GM12878 (cell line): ENCODE measurements around the gene EHBP1. TPM values are rescaled to one million over a fixed set of nuclear protein-coding genes. Genes with fewer than 3 reads are reported as not detected.

Source experiments
- CEBPB ChIP-seq, 2 experiments: fragments of 150-350 bp in 1 of 2; IDR thresholded peaks; 2 replicates each; pipeline ENCODE4 v1.6.1; 2012 to 2014; ENCODE audit warnings: low read depth in 2 of 2, low read length in 2 of 2, borderline replicate concordance in 1 of 2, inconsistent platforms in 1 of 2
- CHD4 ChIP-seq: fragments of 200-600 bp; sonication (generic); IDR thresholded peaks from 2 replicates; pipeline ENCODE4 v1.6.1; 2016; ENCODE audit warnings: mild to moderate bottlenecking
- E4F1 ChIP-seq: fragments of 450-650 bp; IDR thresholded peaks from 2 replicates; pipeline ENCODE4 v1.6.1; 2018; ENCODE audit warnings: borderline replicate concordance, mild to moderate bottlenecking; ENCODE audit not compliant: partially characterized antibody
- EED ChIP-seq: sonication (generic); IDR thresholded peaks from 2 replicates; pipeline ENCODE4 v1.6.1; 2016; ENCODE audit warnings: antibody characterized with exemption, low read depth
- JUND ChIP-seq: IDR thresholded peaks from 2 replicates; pipeline ENCODE4 v1.6.1; 2012; ENCODE audit warnings: low read depth, mild to moderate bottlenecking, low read length, improper control_type of control experiment, moderate library complexity
- LARP7 ChIP-seq: fragments of 450-650 bp; IDR thresholded peaks from 2 replicates; pipeline ENCODE4 v1.6.1; 2017; ENCODE audit warnings: mild to moderate bottlenecking
- MYC ChIP-seq: IDR thresholded peaks from 2 replicates; pipeline ENCODE4 v1.6.1; 2011; ENCODE audit warnings: mild to moderate bottlenecking, low read length, moderate library complexity, inconsistent platforms; ENCODE audit not compliant: insufficient read depth, insufficient replicate concordance, insufficient read length, severe bottlenecking
- NBN ChIP-seq: fragments of 450-650 bp; IDR thresholded peaks from 2 replicates; pipeline ENCODE4 v1.6.1; 2016
- NFIC ChIP-seq: IDR thresholded peaks from 2 replicates; pipeline ENCODE4 v1.6.1; 2012; ENCODE audit warnings: low read depth, mild to moderate bottlenecking, inconsistent platforms, low read length, moderate library complexity
- POU2F2 ChIP-seq: IDR thresholded peaks from 3 replicates; pipeline ENCODE4 v1.6.1; 2011; ENCODE audit warnings: low read depth, mild to moderate bottlenecking, low read length, borderline replicate concordance
- RAD51 ChIP-seq: fragments of 450-650 bp; IDR thresholded peaks from 2 replicates; pipeline ENCODE4 v1.6.1; 2016; ENCODE audit warnings: moderate library complexity, mild to moderate bottlenecking, inconsistent platforms
- RFX5 ChIP-seq: IDR thresholded peaks from 2 replicates; pipeline ENCODE4 v1.6.1; 2011; ENCODE audit warnings: low read depth, low read length, improper control_type of control experiment
- STAT1 ChIP-seq: fragments of 450-650 bp; conservative IDR thresholded peaks from 2 replicates; pipeline ENCODE4 v1.6.1; 2014; ENCODE audit warnings: antibody characterized with exemption, mild to moderate bottlenecking
- ZBTB11 ChIP-seq: fragments of 450-650 bp; formaldehyde crosslinking; IDR thresholded peaks from 2 replicates; pipeline ENCODE4 v1.5.0; 2022; ENCODE audit warnings: mild to moderate bottlenecking, missing genetic modification characterization
- polyA plus RNA-seq, 11 experiments: library from polyadenylated mRNA; depleted of rRNA in 4 of 11; unstranded in 6 of 11; stranded (reverse) in 5 of 11; fragments of >200 nt; fragmentation: Nextera tagmentation in 4 of 11; fragmentation: Illumina TruSeq in 1 of 11; extraction: Ambion mirVana in 4 of 11; extraction: Trizol in 1 of 11; gene quantifications; 1 replicate in 1 of 11; 2 replicates in 10 of 11; pipeline versions ENCODE4 v1.2.1 to v1.2.3, GENCODE V29; 2011 to 2016; ENCODE audit warnings: inconsistent platforms in 2 of 11, missing spikeins in 2 of 11, low read depth in 1 of 11
- total RNA-seq, 4 experiments: library from RNA; depleted of rRNA in 3 of 4; stranded (reverse); fragments of >200 nt in 3 of 4; fragmentation: Illumina TruSeq in 1 of 4; extraction: Trizol in 1 of 4; gene quantifications; 2 replicates each; pipeline versions ENCODE4 v1.2.1 to v1.2.3, GENCODE V29; 2013 to 2021
- TF ChIP-seq, protein P1 (sequence below): IDR thresholded peaks from 2 replicates; pipeline ENCODE4 v1.6.1; 2011; ENCODE audit warnings: borderline replicate concordance, low read depth, mild to moderate bottlenecking, moderate library complexity, mixed read lengths, low read length; ENCODE audit not compliant: insufficient read depth; ENCODE audit errors: extremely low read length
- TF ChIP-seq, protein P2 (sequence below): IDR thresholded peaks from 2 replicates; pipeline ENCODE4 v1.6.1; 2012; ENCODE audit warnings: improper control_type of control experiment, low read depth, low read length; ENCODE audit not compliant: insufficient replicate concordance

The EHBP1 gene
- total and polyA plus RNA-seq, 10 of the 15 experiments (the other 5 are each of a cell fraction or from before 2014, with no cell fraction given) = 5.7 to 26.1 (median 13.6) TPM

DNA sequence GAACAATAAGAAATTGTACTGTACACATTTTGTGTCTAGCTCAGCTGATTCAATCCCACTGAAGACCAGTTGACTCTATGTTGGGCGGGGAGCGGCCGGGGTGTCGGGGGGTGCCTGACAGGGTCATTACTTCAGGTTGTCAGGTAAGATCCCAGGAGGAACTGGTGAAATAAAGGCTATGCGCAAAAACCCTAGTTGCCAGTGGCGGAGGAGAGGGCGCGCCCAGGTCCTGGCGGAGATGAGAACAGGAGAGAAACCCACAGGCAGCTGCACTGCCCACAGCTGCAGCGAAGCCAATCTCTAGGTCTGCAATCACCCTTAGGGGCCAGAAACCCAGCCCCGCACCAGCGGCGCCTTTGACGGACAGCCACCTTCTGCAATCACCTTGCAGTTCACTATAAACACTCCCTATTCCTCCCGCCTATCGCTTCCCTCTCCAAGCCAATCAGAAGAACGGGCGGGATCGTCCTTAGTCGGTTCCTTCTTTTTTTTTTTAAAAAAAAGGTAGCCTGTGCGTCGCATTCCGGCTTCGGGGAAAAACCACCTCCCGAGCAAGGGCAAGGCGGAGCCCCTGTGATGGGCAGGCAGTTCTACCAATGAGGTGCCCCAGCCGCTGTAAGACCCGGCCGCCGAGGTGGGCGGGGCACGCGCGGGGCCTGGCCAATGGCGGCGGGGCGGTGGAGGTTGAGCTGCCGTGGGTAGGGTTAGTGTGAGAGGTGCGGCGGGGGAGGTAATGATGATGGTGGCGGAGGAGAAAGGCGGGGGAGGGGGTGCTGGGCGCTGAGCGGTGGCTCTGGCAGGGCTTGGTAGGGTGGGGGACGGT, at the start of gene EHBP1 (continued):
- TF ChIP-seq, protein P1, sequence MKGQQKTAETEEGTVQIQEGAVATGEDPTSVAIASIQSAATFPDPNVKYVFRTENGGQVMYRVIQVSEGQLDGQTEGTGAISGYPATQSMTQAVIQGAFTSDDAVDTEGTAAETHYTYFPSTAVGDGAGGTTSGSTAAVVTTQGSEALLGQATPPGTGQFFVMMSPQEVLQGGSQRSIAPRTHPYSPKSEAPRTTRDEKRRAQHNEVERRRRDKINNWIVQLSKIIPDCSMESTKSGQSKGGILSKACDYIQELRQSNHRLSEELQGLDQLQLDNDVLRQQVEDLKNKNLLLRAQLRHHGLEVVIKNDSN = peak; percentile 67
- TF ChIP-seq STAT1 (no peak), RAD51 (0 out of 2 replicates have a peak, but pooled peaks have one; percentile 18), CHD4 (no peak), NBN (peak; percentile 62), POU2F2 (no peak), E4F1 (no peak), MYC (no peak), JUND (no peak), ZBTB11 (no peak), LARP7 (no peak), RFX5 (no peak), EED (peak; percentile 77), NFIC (no peak), CEBPB (IDR thresholded peaks at IDR 0.05; ENCODE audit: borderline replicate concordance in 1 of 2, low read depth in 2 of 2, low read length in 2 of 2) (no peak)
- TF ChIP-seq, protein P2, sequence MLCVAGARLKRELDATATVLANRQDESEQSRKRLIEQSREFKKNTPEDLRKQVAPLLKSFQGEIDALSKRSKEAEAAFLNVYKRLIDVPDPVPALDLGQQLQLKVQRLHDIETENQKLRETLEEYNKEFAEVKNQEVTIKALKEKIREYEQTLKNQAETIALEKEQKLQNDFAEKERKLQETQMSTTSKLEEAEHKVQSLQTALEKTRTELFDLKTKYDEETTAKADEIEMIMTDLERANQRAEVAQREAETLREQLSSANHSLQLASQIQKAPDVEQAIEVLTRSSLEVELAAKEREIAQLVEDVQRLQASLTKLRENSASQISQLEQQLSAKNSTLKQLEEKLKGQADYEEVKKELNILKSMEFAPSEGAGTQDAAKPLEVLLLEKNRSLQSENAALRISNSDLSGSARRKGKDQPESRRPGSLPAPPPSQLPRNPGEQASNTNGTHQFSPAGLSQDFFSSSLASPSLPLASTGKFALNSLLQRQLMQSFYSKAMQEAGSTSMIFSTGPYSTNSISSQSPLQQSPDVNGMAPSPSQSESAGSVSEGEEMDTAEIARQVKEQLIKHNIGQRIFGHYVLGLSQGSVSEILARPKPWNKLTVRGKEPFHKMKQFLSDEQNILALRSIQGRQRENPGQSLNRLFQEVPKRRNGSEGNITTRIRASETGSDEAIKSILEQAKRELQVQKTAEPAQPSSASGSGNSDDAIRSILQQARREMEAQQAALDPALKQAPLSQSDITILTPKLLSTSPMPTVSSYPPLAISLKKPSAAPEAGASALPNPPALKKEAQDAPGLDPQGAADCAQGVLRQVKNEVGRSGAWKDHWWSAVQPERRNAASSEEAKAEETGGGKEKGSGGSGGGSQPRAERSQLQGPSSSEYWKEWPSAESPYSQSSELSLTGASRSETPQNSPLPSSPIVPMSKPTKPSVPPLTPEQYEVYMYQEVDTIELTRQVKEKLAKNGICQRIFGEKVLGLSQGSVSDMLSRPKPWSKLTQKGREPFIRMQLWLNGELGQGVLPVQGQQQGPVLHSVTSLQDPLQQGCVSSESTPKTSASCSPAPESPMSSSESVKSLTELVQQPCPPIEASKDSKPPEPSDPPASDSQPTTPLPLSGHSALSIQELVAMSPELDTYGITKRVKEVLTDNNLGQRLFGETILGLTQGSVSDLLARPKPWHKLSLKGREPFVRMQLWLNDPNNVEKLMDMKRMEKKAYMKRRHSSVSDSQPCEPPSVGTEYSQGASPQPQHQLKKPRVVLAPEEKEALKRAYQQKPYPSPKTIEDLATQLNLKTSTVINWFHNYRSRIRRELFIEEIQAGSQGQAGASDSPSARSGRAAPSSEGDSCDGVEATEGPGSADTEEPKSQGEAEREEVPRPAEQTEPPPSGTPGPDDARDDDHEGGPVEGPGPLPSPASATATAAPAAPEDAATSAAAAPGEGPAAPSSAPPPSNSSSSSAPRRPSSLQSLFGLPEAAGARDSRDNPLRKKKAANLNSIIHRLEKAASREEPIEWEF = no peak
